Esophagus squamous epithelium (tissue), 4 donors: ENCODE measurements around the gene TNFRSF12A.

Experiments
- CTCF ChIP-seq, 6 experiments: fragments of 450-650 bp in 4 of 6; fragments of 200-600 bp in 2 of 6; sonication (generic) in 2 of 6; IDR thresholded peaks; one replicate each; pipeline ENCODE4 v1.5.1; 2016 to 2019; ENCODE audit warnings: antibody characterized with exemption in 6 of 6, mild to moderate bottlenecking in 4 of 6, moderate library complexity in 4 of 6
- POLR2A ChIP-seq, 4 donors: fragments of 450-650 bp; IDR thresholded peaks; one replicate each; pipeline ENCODE4 v1.6.1; 2017; ENCODE audit warnings: antibody characterized with exemption in 4 of 4, mild to moderate bottlenecking in 4 of 4, moderate library complexity in 3 of 4

DNA sequence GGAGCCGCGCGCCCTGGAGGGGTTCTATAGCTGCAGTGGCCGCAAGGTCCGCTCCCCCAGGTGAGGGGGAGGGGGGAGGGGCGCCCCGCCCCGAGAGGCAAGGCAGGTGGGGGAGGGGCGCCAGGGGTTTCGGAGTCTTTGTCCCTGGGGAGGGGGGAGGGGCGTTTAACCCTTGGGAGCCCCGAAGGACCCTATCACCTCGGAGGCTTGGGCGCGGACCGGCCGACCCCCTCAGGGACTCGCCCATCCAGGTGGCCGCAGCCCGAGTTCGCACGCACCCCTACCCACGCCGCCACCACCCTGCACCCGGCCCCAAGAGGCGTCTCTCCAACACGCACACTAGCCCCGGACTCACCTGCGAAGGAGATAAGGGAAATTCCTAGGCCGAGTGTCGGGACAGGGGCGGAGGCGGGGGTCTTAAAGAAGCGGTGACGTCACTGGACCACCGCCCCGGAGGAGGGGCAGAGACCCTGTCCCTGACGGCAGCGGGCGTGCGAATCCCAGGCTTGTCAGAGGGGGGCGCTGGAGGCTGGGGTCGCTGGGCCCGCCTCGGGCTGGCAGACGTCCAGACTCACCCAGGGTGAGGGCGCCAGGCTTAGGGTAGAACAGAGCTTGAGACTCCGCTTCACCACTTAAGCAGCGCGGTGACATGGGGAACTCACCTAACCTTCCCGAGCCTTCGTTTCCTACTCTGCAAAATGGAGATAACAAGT, 2.2 kb upstream of the TNFRSF12A start, which contains the start of gene CLDN6:
- TF ChIP-seq CTCF (IDR thresholded peaks at IDR 0.05) (peak in 2 of 6 experiments; percentile 3 to 12), POLR2A (IDR thresholded peaks at IDR 0.05) (no peak)
